Measurements from ENCODE around the gene ASGR1. TPM values are rescaled to one million over a fixed set of nuclear protein-coding genes. Genes with fewer than 3 reads are reported as not detected.

The ASGR1 gene, protein sequence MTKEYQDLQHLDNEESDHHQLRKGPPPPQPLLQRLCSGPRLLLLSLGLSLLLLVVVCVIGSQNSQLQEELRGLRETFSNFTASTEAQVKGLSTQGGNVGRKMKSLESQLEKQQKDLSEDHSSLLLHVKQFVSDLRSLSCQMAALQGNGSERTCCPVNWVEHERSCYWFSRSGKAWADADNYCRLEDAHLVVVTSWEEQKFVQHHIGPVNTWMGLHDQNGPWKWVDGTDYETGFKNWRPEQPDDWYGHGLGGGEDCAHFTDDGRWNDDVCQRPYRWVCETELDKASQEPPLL
- 100 to 1,000 TPM; 127 to 401 TPM for total RNA-seq
- polyA plus RNA-seq, result 100 to 1,000 TPM; 541 to 728 TPM

DNA sequence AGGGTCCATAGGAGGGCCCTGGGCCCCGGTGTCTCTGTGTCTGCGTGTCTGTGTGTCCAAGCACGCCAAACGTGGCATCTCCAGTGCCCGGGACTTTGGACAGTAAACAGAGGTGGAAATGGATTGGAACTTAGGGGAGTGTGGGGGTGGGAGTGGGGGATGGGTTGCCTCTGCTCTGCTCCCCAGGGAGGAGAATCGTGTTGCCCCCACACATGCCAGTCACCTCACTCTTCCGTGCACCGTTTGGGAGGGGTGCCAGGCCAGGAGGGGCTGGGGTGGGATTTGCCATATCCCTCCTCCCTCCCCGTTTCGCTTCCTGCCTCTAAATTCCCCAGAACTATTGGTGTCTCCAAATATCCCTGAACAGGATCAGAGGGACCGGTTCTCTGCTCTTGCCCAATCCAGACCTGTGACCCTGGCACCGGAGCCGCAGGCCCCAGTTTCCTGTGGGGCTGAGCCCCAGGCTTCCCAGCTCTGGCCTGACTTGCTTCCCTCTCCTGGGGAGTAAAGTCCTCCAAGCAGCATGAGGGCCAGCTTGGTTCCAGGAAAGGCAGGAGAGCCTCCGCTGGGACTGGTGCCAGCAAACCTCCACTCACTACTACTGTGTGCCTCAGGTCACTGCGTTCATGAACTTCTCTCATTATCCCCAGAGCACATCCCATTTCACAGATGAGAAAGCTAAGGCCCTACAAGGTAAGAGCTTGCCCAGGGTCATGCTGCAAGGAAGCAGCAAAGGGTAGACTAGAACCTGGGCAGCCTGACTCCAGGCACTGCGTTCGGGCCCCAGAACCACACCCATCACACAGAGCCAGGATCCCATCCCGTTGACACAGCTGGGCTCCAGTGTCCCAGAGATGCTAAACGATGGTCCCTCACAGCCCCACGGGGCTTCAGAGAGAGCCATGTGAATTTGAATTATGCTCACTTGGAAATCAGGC lies at the start of gene ASGR1:
ASGR1 (minus strand) TSS at position 54 of the 938 bp plus-strand sequence. CDS start 807 bp downstream, outside the sequence.
- DNase-seq (ENCODE audit: low spot score), result peak; percentile 54

More for the DNA sequence above, at the start of gene ASGR1:
- Histone ChIP-seq H3K4me3 (ENCODE audit: low read depth in 1 of 3, low read length in 3 of 3) (peak within 1 kb of the TSS; percentile 81 to 91 (median 88)), H3K4me1 (ENCODE audit: control insufficient read depth in 4 of 4, insufficient read depth in 4 of 4, low read length in 3 of 4) (peaks cover 6 to 43% (median 25%) of the 10 kb centered on the region in 4 donors), H3K27ac (ENCODE audit: low read depth in 1 of 2, low read length in 2 of 2) (peak within 1 kb of the TSS; percentile 92 to 96), H3K9ac (ENCODE audit: low read depth in 1 of 2, low read length in 2 of 2) (peak within 1 kb of the TSS; percentile 56 to 84), H3K9me3 (ENCODE audit: control insufficient read depth in 4 of 4, low read length in 3 of 4) (no peaks in the 10 kb centered on the region), H3K36me3 (ENCODE audit: control insufficient read depth in 4 of 4, insufficient read depth in 3 of 4, low read depth in 1 of 4, low read length in 3 of 4) (peaks cover 0 to 14% (median 0%) of the 10 kb centered on the region in 4 donors), H3K27me3 (ENCODE audit: control insufficient read depth in 4 of 4, insufficient read depth in 4 of 4, low read length in 3 of 4) (no peaks in the 10 kb centered on the region)
- WGBS, result 38% methylated on average over 20 of the region's 20 CpGs
- TF ChIP-seq GABPA (IDR thresholded peaks at IDR 0.05 in 1 of 2, conservative IDR thresholded peaks at IDR 0.05 in 1 of 2), result peak in 1 of 2 donors; percentile 73
- peak; percentile 90 to 96 for TF ChIP-seq EGR1 (IDR thresholded peaks at IDR 0.05; ENCODE audit: low read depth in 2 of 2)
- peak; percentile 31 for TF ChIP-seq FOXA1 (IDR thresholded peaks at IDR 0.05)
- TF ChIP-seq, protein P1, sequence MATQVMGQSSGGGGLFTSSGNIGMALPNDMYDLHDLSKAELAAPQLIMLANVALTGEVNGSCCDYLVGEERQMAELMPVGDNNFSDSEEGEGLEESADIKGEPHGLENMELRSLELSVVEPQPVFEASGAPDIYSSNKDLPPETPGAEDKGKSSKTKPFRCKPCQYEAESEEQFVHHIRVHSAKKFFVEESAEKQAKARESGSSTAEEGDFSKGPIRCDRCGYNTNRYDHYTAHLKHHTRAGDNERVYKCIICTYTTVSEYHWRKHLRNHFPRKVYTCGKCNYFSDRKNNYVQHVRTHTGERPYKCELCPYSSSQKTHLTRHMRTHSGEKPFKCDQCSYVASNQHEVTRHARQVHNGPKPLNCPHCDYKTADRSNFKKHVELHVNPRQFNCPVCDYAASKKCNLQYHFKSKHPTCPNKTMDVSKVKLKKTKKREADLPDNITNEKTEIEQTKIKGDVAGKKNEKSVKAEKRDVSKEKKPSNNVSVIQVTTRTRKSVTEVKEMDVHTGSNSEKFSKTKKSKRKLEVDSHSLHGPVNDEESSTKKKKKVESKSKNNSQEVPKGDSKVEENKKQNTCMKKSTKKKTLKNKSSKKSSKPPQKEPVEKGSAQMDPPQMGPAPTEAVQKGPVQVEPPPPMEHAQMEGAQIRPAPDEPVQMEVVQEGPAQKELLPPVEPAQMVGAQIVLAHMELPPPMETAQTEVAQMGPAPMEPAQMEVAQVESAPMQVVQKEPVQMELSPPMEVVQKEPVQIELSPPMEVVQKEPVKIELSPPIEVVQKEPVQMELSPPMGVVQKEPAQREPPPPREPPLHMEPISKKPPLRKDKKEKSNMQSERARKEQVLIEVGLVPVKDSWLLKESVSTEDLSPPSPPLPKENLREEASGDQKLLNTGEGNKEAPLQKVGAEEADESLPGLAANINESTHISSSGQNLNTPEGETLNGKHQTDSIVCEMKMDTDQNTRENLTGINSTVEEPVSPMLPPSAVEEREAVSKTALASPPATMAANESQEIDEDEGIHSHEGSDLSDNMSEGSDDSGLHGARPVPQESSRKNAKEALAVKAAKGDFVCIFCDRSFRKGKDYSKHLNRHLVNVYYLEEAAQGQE (IDR thresholded peaks at IDR 0.05), result peak; percentile 26
- TF ChIP-seq JUND (IDR thresholded peaks at IDR 0.05), result peak; percentile 69 to 80
- TF ChIP-seq, protein P2, sequence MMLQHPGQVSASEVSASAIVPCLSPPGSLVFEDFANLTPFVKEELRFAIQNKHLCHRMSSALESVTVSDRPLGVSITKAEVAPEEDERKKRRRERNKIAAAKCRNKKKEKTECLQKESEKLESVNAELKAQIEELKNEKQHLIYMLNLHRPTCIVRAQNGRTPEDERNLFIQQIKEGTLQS (IDR thresholded peaks at IDR 0.05), result peak; percentile 37
- TF ChIP-seq HNF4A (conservative IDR thresholded peaks at IDR 0.05), result peak; percentile 88 to 93
- TF ChIP-seq HNF4G (IDR thresholded peaks at IDR 0.05), result no peak
- peak; percentile 86 to 91 for TF ChIP-seq RXRA (IDR thresholded peaks at IDR 0.05)
- TF ChIP-seq, protein P3, sequence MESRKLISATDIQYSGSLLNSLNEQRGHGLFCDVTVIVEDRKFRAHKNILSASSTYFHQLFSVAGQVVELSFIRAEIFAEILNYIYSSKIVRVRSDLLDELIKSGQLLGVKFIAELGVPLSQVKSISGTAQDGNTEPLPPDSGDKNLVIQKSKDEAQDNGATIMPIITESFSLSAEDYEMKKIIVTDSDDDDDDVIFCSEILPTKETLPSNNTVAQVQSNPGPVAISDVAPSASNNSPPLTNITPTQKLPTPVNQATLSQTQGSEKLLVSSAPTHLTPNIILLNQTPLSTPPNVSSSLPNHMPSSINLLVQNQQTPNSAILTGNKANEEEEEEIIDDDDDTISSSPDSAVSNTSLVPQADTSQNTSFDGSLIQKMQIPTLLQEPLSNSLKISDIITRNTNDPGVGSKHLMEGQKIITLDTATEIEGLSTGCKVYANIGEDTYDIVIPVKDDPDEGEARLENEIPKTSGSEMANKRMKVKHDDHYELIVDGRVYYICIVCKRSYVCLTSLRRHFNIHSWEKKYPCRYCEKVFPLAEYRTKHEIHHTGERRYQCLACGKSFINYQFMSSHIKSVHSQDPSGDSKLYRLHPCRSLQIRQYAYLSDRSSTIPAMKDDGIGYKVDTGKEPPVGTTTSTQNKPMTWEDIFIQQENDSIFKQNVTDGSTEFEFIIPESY (IDR thresholded peaks at IDR 0.05), result peak; percentile 80
- TF ChIP-seq TAF1 (conservative IDR thresholded peaks at IDR 0.05), result peak; percentile 94
- TF ChIP-seq NR2F2 (IDR thresholded peaks at IDR 0.05), result peak; percentile 47
- TF ChIP-seq SP1 (IDR thresholded peaks at IDR 0.05), result peak; percentile 98
- TF ChIP-seq, protein P4, sequence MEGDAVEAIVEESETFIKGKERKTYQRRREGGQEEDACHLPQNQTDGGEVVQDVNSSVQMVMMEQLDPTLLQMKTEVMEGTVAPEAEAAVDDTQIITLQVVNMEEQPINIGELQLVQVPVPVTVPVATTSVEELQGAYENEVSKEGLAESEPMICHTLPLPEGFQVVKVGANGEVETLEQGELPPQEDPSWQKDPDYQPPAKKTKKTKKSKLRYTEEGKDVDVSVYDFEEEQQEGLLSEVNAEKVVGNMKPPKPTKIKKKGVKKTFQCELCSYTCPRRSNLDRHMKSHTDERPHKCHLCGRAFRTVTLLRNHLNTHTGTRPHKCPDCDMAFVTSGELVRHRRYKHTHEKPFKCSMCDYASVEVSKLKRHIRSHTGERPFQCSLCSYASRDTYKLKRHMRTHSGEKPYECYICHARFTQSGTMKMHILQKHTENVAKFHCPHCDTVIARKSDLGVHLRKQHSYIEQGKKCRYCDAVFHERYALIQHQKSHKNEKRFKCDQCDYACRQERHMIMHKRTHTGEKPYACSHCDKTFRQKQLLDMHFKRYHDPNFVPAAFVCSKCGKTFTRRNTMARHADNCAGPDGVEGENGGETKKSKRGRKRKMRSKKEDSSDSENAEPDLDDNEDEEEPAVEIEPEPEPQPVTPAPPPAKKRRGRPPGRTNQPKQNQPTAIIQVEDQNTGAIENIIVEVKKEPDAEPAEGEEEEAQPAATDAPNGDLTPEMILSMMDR (IDR thresholded peaks at IDR 0.05; ENCODE audit: low read depth, low read length, missing input control), result no peak
- TF ChIP-seq YY1 (IDR thresholded peaks at IDR 0.05), result peak; percentile 75
- TF ChIP-seq, protein P5, sequence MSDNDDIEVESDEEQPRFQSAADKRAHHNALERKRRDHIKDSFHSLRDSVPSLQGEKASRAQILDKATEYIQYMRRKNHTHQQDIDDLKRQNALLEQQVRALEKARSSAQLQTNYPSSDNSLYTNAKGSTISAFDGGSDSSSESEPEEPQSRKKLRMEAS (IDR thresholded peaks at IDR 0.05), result peak; percentile 99
- TF ChIP-seq RAD21 (IDR thresholded peaks at IDR 0.05), result peak; percentile 28 to 59
- peak; percentile 43 for TF ChIP-seq FOXA2 (IDR thresholded peaks at IDR 0.05)
